AG08395 (cell line): Measurements from ENCODE around the gene PARP15.
"Not testable (repeated sequence)": the region's sequence is repeated elsewhere in the genome, so short reads cannot be mapped to it uniquely, and the experiment has no call there.

Experiments used
- DNase-seq: peaks from one replicate; pipeline ENCODE4 v3.0.0; 2012; ENCODE audit warnings: mixed read lengths, low spot score

The PARP15 gene

GRCh38 chr3:122577409-122578031, at the start of gene PARP15:
TSS of gene PARP15 (plus strand) at chr3:122577650. CDS start at chr3:122577668, 18 bp downstream.
- no peak for DNase-seq

DNA sequence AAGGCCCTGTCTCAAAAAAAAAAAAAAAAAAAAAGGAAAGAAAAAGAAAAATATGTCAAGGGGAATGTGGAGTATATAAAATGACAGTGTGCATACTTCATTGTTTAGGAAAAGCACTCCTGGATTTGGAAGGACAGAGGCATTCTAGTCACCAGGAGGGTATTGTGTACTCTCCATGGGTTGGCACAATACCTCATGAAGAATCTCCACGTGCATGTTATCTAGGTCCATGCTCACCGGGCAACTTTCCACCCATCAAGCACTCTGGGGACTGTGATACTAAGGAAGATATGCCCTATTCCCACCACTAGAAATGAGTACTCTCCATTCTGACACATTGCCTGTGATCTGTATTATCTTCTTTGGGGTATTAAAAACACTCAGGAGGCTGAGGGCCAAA, 47.3 kb upstream of the PARP15 start:
- DNase-seq: no peak

DNA sequence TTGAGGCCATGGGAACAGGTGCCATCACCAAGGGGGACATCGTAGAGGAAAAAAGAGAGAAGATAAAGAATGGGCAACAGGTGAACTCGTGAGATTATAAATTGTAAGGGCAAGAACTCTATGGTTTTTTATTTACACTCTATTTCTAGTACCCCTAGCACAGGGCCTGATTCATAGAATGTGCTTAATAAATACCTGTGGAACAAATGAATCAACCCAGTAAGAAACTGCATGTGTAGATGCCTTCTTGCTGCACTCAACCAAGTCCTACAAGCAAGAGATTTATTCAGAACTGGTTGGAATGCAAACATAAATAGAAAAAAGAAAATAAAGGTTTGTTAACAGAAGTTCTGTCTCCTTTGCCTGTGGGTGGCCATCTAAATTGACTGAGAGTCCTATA, 44.0 kb upstream of the PARP15 start:
- no peak for DNase-seq

GRCh38 chr3:122533931-122534334, 43.5 kb upstream of the PARP15 start:
- peak; percentile 85 for DNase-seq

GRCh38 chr3:122535964-122536631, 41.4 kb upstream of the PARP15 start:
- no peak for DNase-seq

GRCh38 chr3:122536632-122537001, 40.8 kb upstream of the PARP15 start:
- DNase-seq: no peak

DNA sequence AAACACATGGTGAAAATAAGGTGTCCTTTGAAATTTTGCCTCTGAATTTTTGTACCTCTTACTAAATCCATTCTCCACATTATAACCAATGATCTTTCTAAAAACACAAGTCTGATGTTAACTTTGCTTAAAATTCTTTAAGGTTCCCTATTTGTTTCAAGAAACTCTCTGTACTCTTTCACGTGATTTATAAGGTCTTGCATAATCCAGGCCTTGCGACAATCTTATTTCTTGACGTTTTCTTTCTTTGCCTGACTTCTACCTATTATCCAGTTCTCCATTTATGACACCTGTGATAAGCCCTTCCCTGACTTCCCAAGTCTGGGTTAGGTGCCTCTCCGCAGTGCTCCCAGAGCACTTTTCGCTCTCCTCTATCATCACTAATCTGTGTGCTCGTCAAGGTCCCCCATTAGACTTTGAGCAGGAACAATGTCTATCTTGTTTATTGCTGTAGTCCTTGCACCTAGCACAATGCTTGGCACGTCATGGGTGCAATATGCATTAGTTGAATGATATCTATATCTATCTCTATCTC, 38.4 kb upstream of the PARP15 start:
- DNase-seq: no peak

- no peak for DNase-seq
Observed at GRCh38 chr3:122546151-122546550, 31.3 kb upstream of the PARP15 start.

GRCh38 chr3:122548076-122548475, 29.4 kb upstream of the PARP15 start:
- DNase-seq: no peak

- DNase-seq: no peak
Observed at GRCh38 chr3:122548619-122549018, 28.8 kb upstream of the PARP15 start.

DNA sequence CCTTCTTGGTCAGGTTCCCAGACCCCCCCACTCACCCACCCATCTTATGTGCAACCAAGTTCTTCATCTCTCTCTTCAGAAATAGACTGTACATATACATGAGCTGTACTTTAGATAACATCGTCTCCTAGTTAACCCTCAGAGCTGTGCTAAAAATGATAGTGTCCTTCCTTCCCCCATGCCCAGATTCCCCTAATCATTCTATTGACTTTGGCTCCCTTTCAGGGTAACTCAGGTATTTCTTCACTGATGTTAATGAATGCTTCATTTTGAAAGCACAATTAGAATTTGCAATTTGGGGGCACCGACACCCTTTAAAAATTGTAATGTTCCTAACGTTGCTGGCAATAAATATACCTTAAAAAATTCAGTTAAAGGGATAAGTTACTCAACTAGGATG, 24.3 kb upstream of the PARP15 start:
- DNase-seq: no peak

GRCh38 chr3:122555275-122556071, 22.0 kb upstream of the PARP15 start:
- peak; percentile 50 for DNase-seq

DNA sequence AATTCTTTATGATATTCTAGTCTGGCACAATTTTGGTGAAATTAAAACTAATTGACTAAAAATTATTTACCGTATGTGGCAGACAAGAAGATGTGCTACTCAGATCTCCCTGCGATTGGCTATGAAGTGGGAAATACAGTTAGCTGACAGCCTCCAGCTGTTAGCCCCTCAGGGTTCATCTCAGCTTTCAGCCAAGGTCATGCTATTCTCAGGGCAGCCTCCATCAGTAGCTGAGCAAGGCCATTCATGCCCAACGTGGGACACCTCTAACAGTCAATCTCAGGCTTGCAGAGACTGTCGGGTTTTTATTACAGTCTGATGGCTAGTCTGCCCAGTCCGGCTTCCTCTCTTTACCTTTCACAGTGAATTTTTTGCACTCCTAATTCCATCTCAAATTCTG, 20.1 kb upstream of the PARP15 start:
- DNase-seq: no peak

DNA sequence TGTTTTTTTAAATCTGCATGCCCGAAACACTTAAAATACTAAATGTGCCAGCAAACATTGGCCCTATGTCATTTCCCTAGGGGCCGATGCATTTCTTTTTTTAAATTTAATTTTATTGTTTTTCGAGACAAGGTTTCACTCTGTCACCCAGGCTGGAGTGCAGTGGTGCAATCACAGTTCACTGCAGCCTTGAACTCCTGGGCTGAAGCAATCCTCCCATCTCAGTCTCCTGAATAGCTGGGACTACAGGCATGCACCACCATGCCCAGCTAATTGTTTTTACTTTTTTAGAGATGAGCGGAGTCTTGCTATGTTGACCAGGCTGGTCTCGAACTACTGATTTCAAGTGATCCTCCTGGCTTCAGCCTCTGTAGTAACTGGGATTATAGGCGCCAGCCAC, 18.8 kb upstream of the PARP15 start:
- no peak for DNase-seq

DNA sequence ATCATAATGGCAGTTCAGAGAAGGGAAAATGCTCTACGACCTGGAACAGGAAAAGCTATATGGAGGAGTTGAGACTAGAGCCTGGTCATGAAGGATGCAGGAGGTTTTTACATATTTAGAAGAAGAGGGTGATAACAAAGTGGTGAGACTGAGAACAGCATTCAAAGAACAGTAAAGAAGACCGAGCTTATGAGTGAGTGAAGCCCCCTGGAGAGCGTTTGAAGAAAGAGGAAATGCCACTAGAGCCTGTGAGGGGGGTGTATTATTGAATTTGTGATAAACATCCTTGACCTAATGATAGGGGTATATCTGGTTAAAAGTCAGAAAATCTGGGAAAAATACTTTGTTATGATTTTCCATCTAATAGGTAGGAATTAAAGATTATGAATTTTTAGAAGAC, 17.5 kb upstream of the PARP15 start:
- DNase-seq: no peak

GRCh38 chr3:122560680-122561079, 16.8 kb upstream of the PARP15 start:
- peak; percentile 64 for DNase-seq

DNA sequence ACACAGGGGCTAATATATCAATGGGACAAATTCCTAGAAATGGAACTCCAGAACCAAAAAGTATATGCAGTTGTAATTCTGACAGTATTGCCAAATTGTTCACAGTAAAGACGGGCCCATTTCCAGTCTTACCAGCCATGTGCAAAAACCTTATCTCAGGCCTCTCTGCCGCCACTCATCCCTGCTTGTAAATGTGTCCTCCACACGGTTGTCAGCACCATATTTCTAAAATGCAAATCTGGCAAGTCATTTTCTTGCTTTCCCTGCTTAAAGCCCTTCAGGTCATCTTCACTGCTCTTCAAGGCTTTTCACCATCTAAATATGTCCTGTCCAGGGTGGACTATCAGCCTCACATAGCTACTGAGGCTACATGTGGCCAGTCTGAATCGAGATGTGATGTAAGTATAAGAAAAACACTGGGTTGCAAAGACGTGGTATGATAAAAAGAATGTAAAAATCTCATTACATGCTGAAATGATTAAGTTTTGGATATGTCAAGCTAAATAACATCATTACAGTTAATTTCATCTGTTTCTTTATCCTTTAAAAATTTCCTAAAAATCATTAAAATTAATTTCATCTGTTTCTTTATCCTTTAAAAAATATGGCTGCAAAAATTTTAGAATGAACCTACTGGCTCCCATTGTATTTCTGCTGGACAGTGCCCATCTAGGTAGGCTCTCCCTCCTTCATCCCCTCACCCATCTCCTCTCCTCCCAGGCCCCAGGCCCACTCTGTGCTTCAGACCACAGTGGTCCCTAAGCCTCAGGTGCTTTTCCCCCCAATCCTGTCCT, 14.3 kb upstream of the PARP15 start:
- no peak for DNase-seq

DNA sequence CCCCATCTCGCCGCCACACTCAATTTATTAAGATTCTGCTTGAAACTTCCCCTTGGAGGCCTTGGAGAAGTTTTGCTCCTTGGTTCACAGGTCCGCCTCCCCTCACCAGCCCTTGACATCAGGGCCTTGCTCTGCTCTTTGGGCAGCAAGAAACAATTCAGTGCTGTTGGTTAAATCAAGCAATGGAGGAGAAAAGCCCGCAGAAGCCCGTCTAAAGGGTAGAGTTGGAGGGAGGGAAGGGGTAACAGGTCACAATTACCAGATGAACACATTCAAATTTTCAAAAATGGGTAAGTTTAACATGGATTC, 13.8 kb upstream of the PARP15 start:
- DNase-seq: no peak

- peak; percentile 91 for DNase-seq
Observed at GRCh38 chr3:122564155-122564912, 13.1 kb upstream of the PARP15 start, which contains the start of the genes DTX3L and PARP9. TSS of gene DTX3L (plus strand) at chr3:122564338. CDS start at chr3:122564427, 89 bp downstream. TSS of gene PARP9 (minus strand) at chr3:122564300. CDS start at chr3:122559620, 4,680 bp downstream.

DNA sequence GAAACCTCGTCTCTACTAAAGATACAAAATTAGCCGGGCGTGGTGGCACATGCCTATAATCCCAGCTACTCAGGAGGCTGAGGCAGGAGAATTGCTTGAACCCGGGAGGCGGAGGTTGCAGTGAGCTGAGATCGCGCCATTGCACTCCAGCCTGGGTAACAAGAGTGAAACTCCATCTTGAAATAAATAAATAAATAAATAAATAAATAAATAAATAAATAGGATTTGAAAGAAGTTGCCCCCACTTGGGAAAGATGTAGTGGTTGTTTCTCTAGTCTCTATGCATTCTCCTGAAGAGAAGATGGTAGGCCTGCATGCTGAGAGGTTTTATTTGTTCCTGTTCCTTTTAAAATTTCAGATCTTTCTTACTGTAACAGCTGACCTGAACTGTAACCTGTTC, 9.3 kb upstream of the PARP15 start:
- DNase-seq: not testable (repeated sequence)

GRCh38 chr3:122568755-122569154, 8.7 kb upstream of the PARP15 start:
- no peak for DNase-seq
